Stomach smooth muscle (tissue), 2 donors: Measurements from ENCODE around the gene CMKLR1.

Source experiments
- H3K27ac ChIP-seq: one replicate; pipeline ENCODE4 v1.7.0; 2013; ENCODE audit warnings: mild to moderate bottlenecking, low read length, inconsistent platforms
- H3K27me3 ChIP-seq, 2 donors: one replicate each; pipeline ENCODE4 v1.7.0; 2013; ENCODE audit warnings: low read length in 2 of 2; ENCODE audit not compliant: insufficient read depth in 2 of 2, control insufficient read depth in 1 of 2
- H3K36me3 ChIP-seq, 2 donors: one replicate each; pipeline ENCODE4 v1.7.0; 2013; ENCODE audit warnings: low read length in 2 of 2; ENCODE audit not compliant: control insufficient read depth in 2 of 2, insufficient read depth in 2 of 2
- H3K4me1 ChIP-seq: one replicate; pipeline ENCODE4 v1.7.0; 2013; ENCODE audit warnings: low read length; ENCODE audit not compliant: control insufficient read depth, insufficient read depth
- H3K4me3 ChIP-seq, 2 donors: one replicate each; pipeline ENCODE4 v1.7.0; 2013; ENCODE audit warnings: low read length in 2 of 2
- H3K9ac ChIP-seq, 2 donors: one replicate each; pipeline ENCODE4 v1.7.0; 2013; ENCODE audit warnings: low read length in 2 of 2, mild to moderate bottlenecking in 1 of 2
- H3K9me3 ChIP-seq, 2 donors: one replicate each; pipeline ENCODE4 v1.7.0; 2013; ENCODE audit warnings: low read length in 2 of 2; ENCODE audit not compliant: control insufficient read depth in 2 of 2
- donor health status: healthy.
- donor health status: Pancreatic carcinoma.

The CMKLR1 gene

DNA sequence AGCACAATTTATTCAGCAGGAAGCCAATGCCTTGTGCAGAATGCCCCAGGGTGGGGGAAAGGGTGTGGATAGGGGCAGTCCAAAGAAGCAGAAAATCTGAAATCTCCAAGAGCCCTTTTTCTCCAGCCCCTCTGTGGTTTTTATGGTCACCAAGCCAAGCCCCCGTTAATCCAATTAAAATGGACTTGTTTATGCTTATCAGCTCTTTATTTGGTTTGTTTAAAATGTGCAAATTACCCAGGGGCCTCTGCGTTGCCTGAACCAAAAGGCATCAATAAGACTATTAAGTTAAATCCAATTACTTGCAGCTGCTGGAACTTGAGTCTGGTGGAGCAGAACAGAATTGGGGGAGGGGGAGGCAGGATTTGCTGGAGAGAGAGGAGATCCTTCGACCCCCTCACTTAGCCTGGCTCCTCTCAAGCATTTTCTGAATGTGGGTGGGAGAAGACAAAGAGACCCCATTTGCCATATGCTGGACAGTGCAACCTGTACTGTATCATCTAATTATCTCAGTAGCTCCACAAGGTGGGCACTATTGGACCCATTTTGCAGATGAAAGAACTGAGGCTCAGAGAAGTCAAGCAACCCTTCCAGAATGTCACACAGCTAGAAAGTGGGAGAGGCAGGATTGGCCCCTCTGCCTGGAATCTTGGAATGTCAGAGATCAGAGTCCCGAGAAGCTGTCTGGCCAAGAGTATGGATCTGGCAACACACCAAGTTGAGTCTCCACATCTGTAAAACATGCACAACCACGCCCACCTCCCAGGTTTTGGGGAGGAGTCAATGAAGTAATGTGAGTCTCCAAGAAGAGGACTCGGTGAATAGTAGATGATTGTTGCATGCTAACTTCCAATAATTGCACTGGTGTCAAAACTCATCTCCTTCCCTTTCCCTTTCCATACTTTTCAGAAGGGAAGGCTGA, 66.9 kb downstream of the CMKLR1 start:
- Histone ChIP-seq H3K9me3 (peaks cover 5 to 9% of the 10 kb centered on the region in 2 donors), H3K9ac (no peak overlapping the region), H3K27ac (no peak overlapping the region), H3K27me3 (no peaks in the 10 kb centered on the region), H3K4me3 (no peak overlapping the region), H3K4me1 (no peaks in the 10 kb centered on the region), H3K36me3 (no peaks in the 10 kb centered on the region)

DNA sequence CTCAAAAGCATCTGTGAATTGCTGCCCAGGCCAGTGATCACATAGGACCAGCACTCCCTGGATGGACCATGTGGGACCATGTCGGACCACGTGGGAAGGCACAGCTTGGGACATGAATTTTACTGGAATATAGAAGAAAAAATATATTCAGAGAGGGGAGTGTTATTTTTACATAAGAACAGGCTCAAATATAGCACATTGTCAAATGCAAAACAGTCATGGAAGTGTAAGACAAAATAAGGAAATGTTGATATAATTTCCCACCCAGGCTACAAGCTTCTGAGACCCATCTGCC, 68.3 kb downstream of the CMKLR1 start:
- no peaks in the 10 kb centered on the region for H3K4me1 ChIP-seq
- H3K9me3 ChIP-seq = peaks cover 5 to 9% of the 10 kb centered on the region in 2 donors
- H3K4me3 ChIP-seq = no peak overlapping the region
- H3K9ac ChIP-seq = no peak overlapping the region
- H3K36me3 ChIP-seq = no peaks in the 10 kb centered on the region
- H3K27ac ChIP-seq = no peak overlapping the region
- H3K27me3 ChIP-seq = no peaks in the 10 kb centered on the region

DNA sequence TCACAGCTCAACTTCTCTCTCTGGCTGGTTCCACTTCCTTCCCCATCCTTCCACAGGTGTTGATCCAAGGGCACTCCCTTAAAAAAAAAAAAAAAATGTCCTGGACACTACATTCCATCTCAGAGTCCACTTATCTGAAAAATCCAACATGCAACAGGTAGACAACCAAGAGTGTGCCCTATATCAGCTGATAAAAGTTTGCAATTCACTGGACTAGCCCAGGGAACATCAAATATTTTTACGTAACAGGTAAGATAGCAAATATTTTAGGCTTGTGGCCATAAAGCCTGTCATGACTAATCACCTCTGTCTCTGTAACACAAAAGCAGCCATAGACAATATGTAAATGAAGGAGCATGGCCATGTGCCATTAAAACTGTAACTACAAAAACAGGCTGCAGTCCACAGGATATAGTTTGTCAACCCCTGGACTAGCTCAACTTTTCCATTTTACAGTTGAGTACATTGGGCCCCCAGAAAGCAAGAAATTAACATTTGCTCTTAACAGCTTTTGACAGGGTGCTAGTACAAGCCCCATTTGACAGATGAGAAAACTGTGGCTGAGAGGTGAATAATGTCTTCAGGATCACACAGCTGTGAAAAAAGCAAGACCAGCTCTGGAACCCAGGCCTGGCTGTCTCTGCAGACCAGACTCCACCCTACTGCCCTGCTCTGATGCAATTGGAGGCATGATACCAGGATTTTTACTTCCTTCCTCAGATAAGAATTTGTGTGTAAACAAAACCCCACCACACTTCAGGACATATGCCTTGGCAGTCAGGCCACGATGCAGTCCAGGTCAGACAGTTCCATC, 68.9 kb downstream of the CMKLR1 start:
- Histone ChIP-seq H3K36me3 (no peaks in the 10 kb centered on the region), H3K9me3 (peaks cover 5 to 9% of the 10 kb centered on the region in 2 donors), H3K9ac (no peak overlapping the region), H3K4me1 (no peaks in the 10 kb centered on the region), H3K27me3 (no peaks in the 10 kb centered on the region), H3K27ac (no peak overlapping the region), H3K4me3 (no peak overlapping the region)

DNA sequence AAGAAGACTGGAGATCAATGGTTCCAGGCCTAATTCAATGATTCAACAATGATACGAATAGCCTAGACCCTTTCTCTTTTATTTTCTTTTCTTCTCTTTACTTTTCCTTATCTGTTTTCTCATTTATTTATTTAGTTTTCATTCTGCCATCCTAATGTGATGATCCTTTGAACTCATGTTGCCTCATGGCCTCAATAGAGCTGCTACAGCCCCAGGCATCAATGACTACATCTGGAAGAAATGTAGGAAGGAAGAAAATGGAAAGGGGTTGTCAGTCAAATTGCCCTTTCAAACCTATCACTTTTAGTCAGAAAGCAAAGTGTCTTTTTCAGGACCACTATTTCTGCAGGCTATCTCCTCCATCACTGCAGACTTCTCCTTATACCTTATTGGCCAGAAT, 69.9 kb downstream of the CMKLR1 start:
- no peak overlapping the region for H3K27ac ChIP-seq
- H3K9me3 ChIP-seq = peaks cover 5 to 9% of the 10 kb centered on the region in 2 donors
- H3K27me3 ChIP-seq = no peaks in the 10 kb centered on the region
- H3K9ac ChIP-seq = no peak overlapping the region
- no peaks in the 10 kb centered on the region for H3K4me1 ChIP-seq
- no peak overlapping the region for H3K4me3 ChIP-seq
- no peaks in the 10 kb centered on the region for H3K36me3 ChIP-seq

DNA sequence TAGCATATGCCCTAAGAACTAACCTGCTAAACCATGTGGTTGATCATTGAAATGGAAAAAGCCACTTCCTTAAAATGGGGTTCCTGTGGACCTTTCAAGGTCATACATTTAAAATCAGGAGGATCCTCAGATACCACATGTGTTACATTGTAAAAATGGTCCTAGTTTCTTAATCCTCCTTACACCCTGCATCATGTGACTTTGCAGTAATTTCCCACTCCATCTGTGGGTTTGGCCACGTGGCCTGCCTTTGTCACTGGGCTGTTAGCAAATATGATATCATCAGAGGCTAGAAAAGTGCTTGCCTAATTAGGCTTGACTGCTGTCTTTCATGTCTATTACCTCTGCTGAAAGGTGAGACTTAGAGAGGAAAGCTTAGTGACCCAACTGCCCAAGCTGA, 70.7 kb downstream of the CMKLR1 start:
- Histone ChIP-seq H3K9ac (no peak overlapping the region), H3K27me3 (no peaks in the 10 kb centered on the region), H3K27ac (no peak overlapping the region), H3K9me3 (peaks cover 5 to 9% of the 10 kb centered on the region in 2 donors), H3K4me3 (no peak overlapping the region), H3K36me3 (no peaks in the 10 kb centered on the region), H3K4me1 (no peaks in the 10 kb centered on the region)

DNA sequence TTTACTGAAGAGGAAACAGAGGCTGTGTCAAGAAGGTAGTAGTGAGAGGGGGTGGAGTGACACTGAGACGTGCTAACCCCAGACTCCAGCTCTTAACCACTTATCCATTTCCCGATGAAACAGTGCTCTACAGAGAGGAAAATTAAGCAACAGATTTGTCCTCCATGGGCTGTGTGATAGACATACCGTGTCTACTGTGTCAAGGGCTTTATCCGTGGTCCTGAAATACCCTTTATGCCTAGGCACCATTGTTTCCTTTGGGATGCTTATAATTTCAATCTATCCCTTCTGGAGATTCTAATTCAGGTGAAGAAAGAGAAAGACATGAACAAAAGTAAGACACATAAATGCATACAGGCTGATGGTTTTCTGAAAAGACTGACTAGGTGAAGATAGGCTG, 71.7 kb downstream of the CMKLR1 start:
- no peaks in the 10 kb centered on the region for H3K27me3 ChIP-seq
- H3K4me3 ChIP-seq = no peak overlapping the region
- no peak overlapping the region for H3K27ac ChIP-seq
- no peaks in the 10 kb centered on the region for H3K4me1 ChIP-seq
- H3K9me3 ChIP-seq = peaks cover 5 to 9% of the 10 kb centered on the region in 2 donors
- H3K9ac ChIP-seq = no peak overlapping the region
- no peaks in the 10 kb centered on the region for H3K36me3 ChIP-seq

DNA sequence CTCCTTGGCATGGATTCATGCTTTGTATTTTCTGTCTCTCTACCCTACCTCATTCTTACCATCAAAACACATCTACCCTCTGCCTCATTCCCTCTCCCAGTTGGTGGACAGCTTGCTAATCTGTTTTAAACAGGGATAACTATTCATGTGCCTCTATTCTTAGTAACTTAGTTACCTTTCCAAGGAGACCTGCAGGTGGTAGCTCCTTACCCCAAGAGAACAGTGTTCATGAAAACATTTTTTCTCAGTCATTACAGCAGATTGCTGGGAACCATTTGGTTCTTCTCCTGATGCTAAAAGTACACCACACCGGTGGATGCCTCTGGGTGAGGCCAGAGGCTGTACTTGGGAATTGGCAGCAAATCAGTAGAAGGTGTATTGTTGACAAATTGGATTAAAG, 73.0 kb downstream of the CMKLR1 start:
- no peak overlapping the region for H3K27ac ChIP-seq
- no peaks in the 10 kb centered on the region for H3K36me3 ChIP-seq
- no peaks in the 10 kb centered on the region for H3K4me1 ChIP-seq
- peaks cover 5 to 17% of the 10 kb centered on the region in 2 donors for H3K9me3 ChIP-seq
- no peak overlapping the region for H3K9ac ChIP-seq
- no peaks in the 10 kb centered on the region for H3K27me3 ChIP-seq
- H3K4me3 ChIP-seq = no peak overlapping the region

DNA sequence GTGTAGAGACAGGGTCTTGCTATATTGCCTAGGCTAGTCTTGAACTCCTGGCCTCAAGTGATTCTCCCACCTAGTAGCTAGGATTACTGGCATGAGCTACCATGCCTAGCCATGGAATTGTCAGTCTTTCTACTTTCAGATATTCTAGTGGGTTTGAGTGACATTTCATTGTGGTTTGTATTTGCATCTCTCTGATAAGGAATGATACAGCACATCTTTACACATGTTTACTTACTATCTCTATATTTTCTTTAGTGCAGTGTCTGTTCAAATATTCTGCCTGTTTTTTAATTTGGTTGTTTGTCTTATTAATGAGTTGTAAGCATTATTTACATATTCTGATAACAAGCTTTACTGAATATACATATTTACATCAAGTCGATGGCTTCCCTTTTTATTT, 73.6 kb downstream of the CMKLR1 start:
- no peak overlapping the region for H3K4me3 ChIP-seq
- H3K9me3 ChIP-seq = peaks cover 5 to 18% of the 10 kb centered on the region in 2 donors
- no peaks in the 10 kb centered on the region for H3K4me1 ChIP-seq
- no peaks in the 10 kb centered on the region for H3K27me3 ChIP-seq
- H3K27ac ChIP-seq = no peak overlapping the region
- no peak overlapping the region for H3K9ac ChIP-seq
- no peaks in the 10 kb centered on the region for H3K36me3 ChIP-seq

DNA sequence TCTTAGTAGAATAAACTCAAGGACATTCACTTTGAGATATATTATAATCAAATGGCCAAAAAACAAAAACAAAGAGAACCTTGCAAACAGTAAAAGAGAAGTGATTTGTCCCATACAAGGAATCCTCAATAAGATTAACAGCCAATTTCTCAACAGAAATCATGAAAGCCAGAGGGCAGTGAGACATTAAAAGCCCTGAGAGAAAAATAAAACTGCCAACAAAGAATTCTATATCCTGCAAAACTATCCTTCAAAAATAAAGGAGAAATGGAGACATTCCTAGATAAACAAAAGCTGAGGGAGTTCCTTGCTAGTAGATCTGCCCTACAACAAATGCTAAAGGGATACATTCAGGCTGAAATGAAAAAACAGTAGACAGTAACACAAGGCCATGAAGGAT, 78.1 kb downstream of the CMKLR1 start:
- no peak overlapping the region for H3K9ac ChIP-seq
- no peak overlapping the region for H3K4me3 ChIP-seq
- H3K4me1 ChIP-seq = no peaks in the 10 kb centered on the region
- H3K27ac ChIP-seq = no peak overlapping the region
- H3K36me3 ChIP-seq = no peaks in the 10 kb centered on the region
- peaks cover 4 to 7% of the 10 kb centered on the region in 2 donors for H3K27me3 ChIP-seq
- peaks cover 3 to 18% of the 10 kb centered on the region in 2 donors for H3K9me3 ChIP-seq

DNA sequence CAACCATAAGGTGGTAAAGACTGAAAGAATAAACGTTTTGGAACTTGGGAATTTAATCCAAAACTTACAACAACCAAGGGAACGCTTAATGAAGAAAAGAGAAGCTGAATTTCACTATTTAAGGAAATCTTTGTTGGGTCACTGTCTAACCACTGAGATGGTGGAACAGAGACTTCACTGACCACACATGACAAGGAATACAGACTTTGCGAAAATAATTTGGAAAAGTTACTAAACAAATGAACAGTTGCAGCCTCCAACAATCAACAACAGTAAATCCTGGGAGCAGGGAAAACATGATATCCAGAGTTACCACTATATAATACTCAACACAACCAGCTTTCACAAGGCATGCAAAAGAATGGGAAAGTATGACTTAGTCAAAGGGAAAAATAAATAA, 79.1 kb downstream of the CMKLR1 start:
- no peak overlapping the region for H3K27ac ChIP-seq
- H3K9me3 ChIP-seq = peaks cover 3 to 18% of the 10 kb centered on the region in 2 donors
- H3K4me1 ChIP-seq = no peaks in the 10 kb centered on the region
- peaks cover 7 to 10% of the 10 kb centered on the region in 2 donors for H3K27me3 ChIP-seq
- H3K9ac ChIP-seq = no peak overlapping the region
- H3K4me3 ChIP-seq = no peak overlapping the region
- no peaks in the 10 kb centered on the region for H3K36me3 ChIP-seq
